HEK293 (cell line): ENCODE measurements around the gene GATA3.
A peak's percentile ranks its signal among the peaks of the same experiment; 100 is the strongest.

ENCODE experiments used
- CTCF ChIA-PET: fragments of 350-600 bp; formaldehyde crosslinking; extraction: SDS; loops from one replicate; lab custom pipeline; 2021; ENCODE audit warnings: antibody characterized with exemption; lab: Yijun Ruan, JAX
- POLR2A ChIA-PET: fragments of 300-600 bp; formaldehyde crosslinking; extraction: SDS; loops from one replicate; lab custom pipeline; 2020; ENCODE audit warnings: antibody characterized with exemption, inconsistent platforms; lab: Yijun Ruan, JAX
- H3K27ac ChIP-seq: fragments of 200-500 bp; sonication (Bioruptor generic); 2 replicates; pipeline ENCODE4 v1.5.1; 2014; ENCODE audit warnings: low read depth, low read length, control low read depth, inconsistent platforms; ENCODE audit errors: extremely low read depth
- H3K36me3 ChIP-seq, 2 experiments: fragments of 200-500 bp in 1 of 2; sonication (Bioruptor generic) in 1 of 2; 1 replicate in 1 of 2; 2 replicates in 1 of 2; pipeline ENCODE4 v1.5.1; 2014 to 2017; ENCODE audit warnings: inconsistent platforms in 2 of 2, low read length in 2 of 2; ENCODE audit not compliant: control insufficient read depth in 2 of 2, insufficient read depth in 1 of 2
- H3K4me1 ChIP-seq: fragments of 200-500 bp; sonication (Bioruptor generic); 2 replicates; pipeline ENCODE4 v1.5.1; 2014; ENCODE audit warnings: mild to moderate bottlenecking, low read length, inconsistent platforms; ENCODE audit not compliant: control insufficient read depth, insufficient read depth
- H3K4me3 ChIP-seq: 2 replicates; pipeline ENCODE4 v1.5.1; 2011; ENCODE audit warnings: low read depth, mild to moderate bottlenecking, control low read depth, low read length, moderate library complexity
- H3K9me3 ChIP-seq: fragments of 200-500 bp; sonication (Bioruptor generic); 2 replicates; pipeline ENCODE4 v1.5.1; 2014; ENCODE audit warnings: low read depth, low read length, inconsistent platforms; ENCODE audit not compliant: control insufficient read depth, insufficient read depth
- KLF10 ChIP-seq: fragments of 450-650 bp; IDR thresholded peaks from 2 replicates; pipeline ENCODE4 v1.5.1; 2018; ENCODE audit warnings: missing biosample characterization, mild to moderate bottlenecking, missing genetic modification characterization
- PRDM10 ChIP-seq: fragments of 450-650 bp; formaldehyde crosslinking; IDR thresholded peaks from 2 replicates; pipeline ENCODE4 v1.5.1; 2016; ENCODE audit warnings: missing biosample characterization, missing genetic modification characterization
- TRIM28 ChIP-seq: IDR thresholded peaks from 2 replicates; pipeline ENCODE4 v1.6.1; 2011; ENCODE audit warnings: low read length, control low read depth, borderline replicate concordance
- WT1 ChIP-seq: fragments of 450-650 bp; formaldehyde crosslinking; IDR thresholded peaks from 2 replicates; pipeline ENCODE4 v1.5.1; 2016; ENCODE audit warnings: missing biosample characterization, missing genetic modification characterization
- ZBTB8A ChIP-seq: fragments of 450-650 bp; formaldehyde crosslinking; IDR thresholded peaks from 2 replicates; pipeline ENCODE4 v1.5.1; 2016; ENCODE audit warnings: missing biosample characterization, missing genetic modification characterization
- ZNF10 ChIP-seq: fragments of 450-650 bp; formaldehyde crosslinking; IDR thresholded peaks from 2 replicates; pipeline ENCODE4 v1.5.1; 2017; ENCODE audit warnings: missing biosample characterization, missing genetic modification characterization
- ZNF146 ChIP-seq: fragments of 450-650 bp; formaldehyde crosslinking; IDR thresholded peaks from 2 replicates; pipeline ENCODE4 v1.5.1; 2016; ENCODE audit warnings: missing biosample characterization, missing genetic modification characterization
- ZNF221 ChIP-seq: fragments of 450-650 bp; formaldehyde crosslinking; IDR thresholded peaks from 2 replicates; pipeline ENCODE4 v1.5.1; 2017; ENCODE audit warnings: missing biosample characterization, missing genetic modification characterization, borderline replicate concordance
- ZNF335 ChIP-seq: fragments of 450-650 bp; formaldehyde crosslinking; conservative IDR thresholded peaks from 2 replicates; pipeline ENCODE4 v1.5.1; 2016; ENCODE audit warnings: missing biosample characterization, missing genetic modification characterization
- ZNF416 ChIP-seq: fragments of 450-650 bp; formaldehyde crosslinking; IDR thresholded peaks from 2 replicates; pipeline ENCODE4 v1.5.1; 2016; ENCODE audit warnings: missing biosample characterization, missing genetic modification characterization
- ZNF549 ChIP-seq: fragments of 450-650 bp; IDR thresholded peaks from 2 replicates; pipeline ENCODE4 v1.5.1; 2018; ENCODE audit warnings: missing biosample characterization, missing genetic modification characterization, mild to moderate bottlenecking, inconsistent platforms, moderate library complexity
- ZNF560 ChIP-seq: fragments of 450-650 bp; formaldehyde crosslinking; IDR thresholded peaks from 2 replicates; pipeline ENCODE4 v1.5.1; 2017; ENCODE audit warnings: missing biosample characterization, missing genetic modification characterization, borderline replicate concordance
- ZNF621 ChIP-seq: fragments of 450-650 bp; formaldehyde crosslinking; IDR thresholded peaks from 2 replicates; pipeline ENCODE4 v1.5.1; 2017; ENCODE audit warnings: missing biosample characterization, missing genetic modification characterization
- ZNF843 ChIP-seq: fragments of 450-650 bp; formaldehyde crosslinking; IDR thresholded peaks from 2 replicates; pipeline ENCODE4 v1.5.1; 2016; ENCODE audit warnings: missing biosample characterization, missing genetic modification characterization
- ZXDB ChIP-seq: fragments of 450-650 bp; formaldehyde crosslinking; IDR thresholded peaks from 2 replicates; pipeline ENCODE4 v1.5.1; 2016; ENCODE audit warnings: missing biosample characterization, missing genetic modification characterization
- TF ChIP-seq, protein P1 (sequence below): fragments of 450-650 bp; formaldehyde crosslinking; IDR thresholded peaks from 2 replicates; pipeline ENCODE4; 2016; ENCODE audit warnings: missing biosample characterization, missing genetic modification characterization
- TF ChIP-seq, protein P2 (sequence below): fragments of 450-650 bp; formaldehyde crosslinking; conservative IDR thresholded peaks from 2 replicates; pipeline ENCODE4 v1.5.1; 2016; ENCODE audit warnings: low read depth, missing biosample characterization, missing genetic modification characterization
- TF ChIP-seq, protein P3 (sequence below): fragments of 450-650 bp; formaldehyde crosslinking; IDR thresholded peaks from 2 replicates; pipeline ENCODE4 v1.5.1; 2016; ENCODE audit warnings: missing biosample characterization, missing genetic modification characterization
- TF ChIP-seq, protein P4 (sequence below): fragments of 450-650 bp; formaldehyde crosslinking; IDR thresholded peaks from 2 replicates; pipeline ENCODE4 v1.5.1; 2016; ENCODE audit warnings: missing biosample characterization, missing genetic modification characterization

Gene GATA3

DNA sequence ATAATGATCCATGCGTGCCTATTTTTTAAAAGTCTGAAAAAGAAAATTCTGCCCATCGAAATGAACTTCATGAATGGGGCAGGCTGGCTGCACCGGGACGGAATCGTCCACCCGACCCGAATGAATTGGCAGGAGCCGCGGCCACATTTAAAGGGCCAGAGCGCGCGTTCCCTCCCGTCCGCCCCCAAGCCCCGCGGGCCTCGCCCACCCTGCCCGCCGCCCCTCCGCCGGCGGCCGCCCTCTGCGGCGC lies 319 bp upstream of the GATA3 start:
- Histone ChIP-seq H3K4me3 (peak overlapping the region; percentile 63), H3K36me3 (peaks cover 0 to 32% of the 10 kb centered on the region in 2 experiments; a peak in 2 of 3 replicates)
- CTCF ChIA-PET: interaction anchor here (0.6 kb wide), 1 partner anchor 95 kb away, joined by 7 read pairs; no protein-coding TSS in a partner anchor
- peak; percentile 74 for TF ChIP-seq ZBTB8A (tag by site-specific recombination)
- no peak for TF ChIP-seq WT1 (tag by site-specific recombination)
- TF ChIP-seq, protein P1, sequence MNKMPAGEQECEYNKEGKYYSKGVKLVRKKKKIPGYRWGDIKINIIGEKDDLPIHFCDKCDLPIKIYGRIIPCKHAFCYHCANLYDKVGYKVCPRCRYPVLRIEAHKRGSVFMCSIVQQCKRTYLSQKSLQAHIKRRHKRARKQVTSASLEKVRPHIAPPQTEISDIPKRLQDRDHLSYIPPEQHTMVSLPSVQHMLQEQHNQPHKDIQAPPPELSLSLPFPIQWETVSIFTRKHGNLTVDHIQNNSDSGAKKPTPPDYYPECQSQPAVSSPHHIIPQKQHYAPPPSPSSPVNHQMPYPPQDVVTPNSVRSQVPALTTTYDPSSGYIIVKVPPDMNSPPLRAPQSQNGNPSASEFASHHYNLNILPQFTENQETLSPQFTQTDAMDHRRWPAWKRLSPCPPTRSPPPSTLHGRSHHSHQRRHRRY (tag by site-specific recombination): no peak
- TF ChIP-seq PRDM10 (tag by site-specific recombination): peak; percentile 60
- TF ChIP-seq ZXDB (tag by site-specific recombination): 0 out of 2 replicates have a peak, but pooled peaks have one; percentile 3
- no peak for TF ChIP-seq KLF10 (tag by site-specific recombination)
- TF ChIP-seq, protein P2, sequence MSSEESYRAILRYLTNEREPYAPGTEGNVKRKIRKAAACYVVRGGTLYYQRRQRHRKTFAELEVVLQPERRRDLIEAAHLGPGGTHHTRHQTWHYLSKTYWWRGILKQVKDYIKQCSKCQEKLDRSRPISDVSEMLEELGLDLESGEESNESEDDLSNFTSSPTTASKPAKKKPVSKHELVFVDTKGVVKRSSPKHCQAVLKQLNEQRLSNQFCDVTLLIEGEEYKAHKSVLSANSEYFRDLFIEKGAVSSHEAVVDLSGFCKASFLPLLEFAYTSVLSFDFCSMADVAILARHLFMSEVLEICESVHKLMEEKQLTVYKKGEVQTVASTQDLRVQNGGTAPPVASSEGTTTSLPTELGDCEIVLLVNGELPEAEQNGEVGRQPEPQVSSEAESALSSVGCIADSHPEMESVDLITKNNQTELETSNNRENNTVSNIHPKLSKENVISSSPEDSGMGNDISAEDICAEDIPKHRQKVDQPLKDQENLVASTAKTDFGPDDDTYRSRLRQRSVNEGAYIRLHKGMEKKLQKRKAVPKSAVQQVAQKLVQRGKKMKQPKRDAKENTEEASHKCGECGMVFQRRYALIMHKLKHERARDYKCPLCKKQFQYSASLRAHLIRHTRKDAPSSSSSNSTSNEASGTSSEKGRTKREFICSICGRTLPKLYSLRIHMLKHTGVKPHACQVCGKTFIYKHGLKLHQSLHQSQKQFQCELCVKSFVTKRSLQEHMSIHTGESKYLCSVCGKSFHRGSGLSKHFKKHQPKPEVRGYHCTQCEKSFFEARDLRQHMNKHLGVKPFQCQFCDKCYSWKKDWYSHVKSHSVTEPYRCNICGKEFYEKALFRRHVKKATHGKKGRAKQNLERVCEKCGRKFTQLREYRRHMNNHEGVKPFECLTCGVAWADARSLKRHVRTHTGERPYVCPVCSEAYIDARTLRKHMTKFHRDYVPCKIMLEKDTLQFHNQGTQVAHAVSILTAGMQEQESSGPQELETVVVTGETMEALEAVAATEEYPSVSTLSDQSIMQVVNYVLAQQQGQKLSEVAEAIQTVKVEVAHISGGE (tag by site-specific recombination): no peak
- TF ChIP-seq, all 188 proteins: peak for 3
- Histone ChIP-seq H3K4me1 (peaks cover 7% of the 10 kb centered on the region), H3K9me3 (no peaks in the 10 kb centered on the region), H3K27ac (peak overlapping the region; percentile 89)
- POLR2A ChIA-PET: interaction anchor here (0.6 to 1.3 kb wide), 9 partner anchors 36 to 480 kb away, joined by 3 to 6 read pairs (median 4); partner anchors contain the start of gene ATP5F1C

DNA sequence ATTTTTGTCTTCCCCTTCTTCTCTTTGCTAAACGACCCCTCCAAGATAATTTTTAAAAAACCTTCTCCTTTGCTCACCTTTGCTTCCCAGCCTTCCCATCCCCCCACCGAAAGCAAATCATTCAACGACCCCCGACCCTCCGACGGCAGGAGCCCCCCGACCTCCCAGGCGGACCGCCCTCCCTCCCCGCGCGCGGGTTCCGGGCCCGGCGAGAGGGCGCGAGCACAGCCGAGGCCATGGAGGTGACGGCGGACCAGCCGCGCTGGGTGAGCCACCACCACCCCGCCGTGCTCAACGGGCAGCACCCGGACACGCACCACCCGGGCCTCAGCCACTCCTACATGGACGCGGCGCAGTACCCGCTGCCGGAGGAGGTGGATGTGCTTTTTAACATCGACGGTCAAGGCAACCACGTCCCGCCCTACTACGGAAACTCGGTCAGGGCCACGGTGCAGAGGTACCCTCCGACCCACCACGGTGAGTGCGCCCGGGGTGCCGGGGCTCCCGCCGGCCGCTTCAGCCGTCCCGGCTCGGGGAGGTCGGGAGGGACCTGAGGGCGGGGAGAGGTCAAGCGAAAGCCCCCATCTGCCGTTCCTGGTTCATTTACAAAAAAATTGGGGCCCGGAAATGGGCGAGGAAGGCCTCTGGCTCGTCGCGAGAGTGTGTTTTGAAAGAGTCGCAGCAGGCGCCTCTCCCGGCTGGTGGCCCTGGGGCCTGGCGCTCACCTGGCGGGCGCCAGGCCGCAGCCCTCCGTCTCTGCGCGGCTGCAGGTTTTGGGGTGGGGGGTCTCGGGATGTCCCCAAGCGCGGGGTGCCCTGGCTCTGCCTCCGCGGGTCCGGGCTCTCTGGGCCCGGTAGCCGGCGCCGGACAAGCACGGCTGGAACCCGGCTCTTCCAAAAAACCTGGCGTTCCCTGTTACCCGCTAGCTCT lies 1.2 kb downstream of the GATA3 start:
- ChIA-PET POLR2A (interaction anchor here (0.6 kb wide), 2 partner anchors 122 to 373 kb away, joined by 3 to 4 read pairs; no protein-coding TSS in a partner anchor), CTCF (no interaction called here)
- Histone ChIP-seq H3K36me3 (peaks cover 0 to 47% of the 10 kb centered on the region in 2 experiments; a peak in 2 of 3 replicates), H3K27ac (peak overlapping the region; percentile 89), H3K4me3 (peak overlapping the region; percentile 63), H3K9me3 (no peaks in the 10 kb centered on the region), H3K4me1 (peaks cover 7% of the 10 kb centered on the region)
- TF ChIP-seq TRIM28 (no peak), ZBTB8A (tag by site-specific recombination) (peak; percentile 74), ZNF549 (no peak), ZNF416 (tag by site-specific recombination) (no peak), ZNF843 (tag by site-specific recombination) (no peak), ZNF221 (tag by site-specific recombination) (no peak), ZNF146 (tag by site-specific recombination) (no peak), ZXDB (tag by site-specific recombination) (peak; percentile 30; the same call in 1 of the 2 replicates), ZNF10 (peak; percentile 16; the same call in 1 of the 2 replicates), ZNF335 (peak; percentile 98), ZNF560 (tag by site-specific recombination) (no peak), ZNF621 (tag by site-specific recombination) (no peak)
- TF ChIP-seq, protein P3, sequence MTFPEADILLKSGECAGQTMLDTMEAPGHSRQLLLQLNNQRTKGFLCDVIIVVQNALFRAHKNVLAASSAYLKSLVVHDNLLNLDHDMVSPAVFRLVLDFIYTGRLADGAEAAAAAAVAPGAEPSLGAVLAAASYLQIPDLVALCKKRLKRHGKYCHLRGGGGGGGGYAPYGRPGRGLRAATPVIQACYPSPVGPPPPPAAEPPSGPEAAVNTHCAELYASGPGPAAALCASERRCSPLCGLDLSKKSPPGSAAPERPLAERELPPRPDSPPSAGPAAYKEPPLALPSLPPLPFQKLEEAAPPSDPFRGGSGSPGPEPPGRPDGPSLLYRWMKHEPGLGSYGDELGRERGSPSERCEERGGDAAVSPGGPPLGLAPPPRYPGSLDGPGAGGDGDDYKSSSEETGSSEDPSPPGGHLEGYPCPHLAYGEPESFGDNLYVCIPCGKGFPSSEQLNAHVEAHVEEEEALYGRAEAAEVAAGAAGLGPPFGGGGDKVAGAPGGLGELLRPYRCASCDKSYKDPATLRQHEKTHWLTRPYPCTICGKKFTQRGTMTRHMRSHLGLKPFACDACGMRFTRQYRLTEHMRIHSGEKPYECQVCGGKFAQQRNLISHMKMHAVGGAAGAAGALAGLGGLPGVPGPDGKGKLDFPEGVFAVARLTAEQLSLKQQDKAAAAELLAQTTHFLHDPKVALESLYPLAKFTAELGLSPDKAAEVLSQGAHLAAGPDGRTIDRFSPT (tag by site-specific recombination): peak; percentile 85
- TF ChIP-seq, protein P4, sequence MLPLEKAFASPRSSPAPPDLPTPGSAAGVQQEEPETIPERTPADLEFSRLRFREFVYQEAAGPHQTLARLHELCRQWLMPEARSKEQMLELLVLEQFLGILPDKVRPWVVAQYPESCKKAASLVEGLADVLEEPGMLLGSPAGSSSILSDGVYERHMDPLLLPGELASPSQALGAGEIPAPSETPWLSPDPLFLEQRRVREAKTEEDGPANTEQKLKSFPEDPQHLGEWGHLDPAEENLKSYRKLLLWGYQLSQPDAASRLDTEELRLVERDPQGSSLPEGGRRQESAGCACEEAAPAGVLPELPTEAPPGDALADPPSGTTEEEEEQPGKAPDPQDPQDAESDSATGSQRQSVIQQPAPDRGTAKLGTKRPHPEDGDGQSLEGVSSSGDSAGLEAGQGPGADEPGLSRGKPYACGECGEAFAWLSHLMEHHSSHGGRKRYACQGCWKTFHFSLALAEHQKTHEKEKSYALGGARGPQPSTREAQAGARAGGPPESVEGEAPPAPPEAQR (tag by site-specific recombination): no peak
